NCI-H2107 (cell line): ENCODE results near the gene KERA.

Experiments
- DNase-seq: peaks from one replicate; lab custom pipeline; 2025; lab: John Stamatoyannopoulos, UW

KERA gene

DNA sequence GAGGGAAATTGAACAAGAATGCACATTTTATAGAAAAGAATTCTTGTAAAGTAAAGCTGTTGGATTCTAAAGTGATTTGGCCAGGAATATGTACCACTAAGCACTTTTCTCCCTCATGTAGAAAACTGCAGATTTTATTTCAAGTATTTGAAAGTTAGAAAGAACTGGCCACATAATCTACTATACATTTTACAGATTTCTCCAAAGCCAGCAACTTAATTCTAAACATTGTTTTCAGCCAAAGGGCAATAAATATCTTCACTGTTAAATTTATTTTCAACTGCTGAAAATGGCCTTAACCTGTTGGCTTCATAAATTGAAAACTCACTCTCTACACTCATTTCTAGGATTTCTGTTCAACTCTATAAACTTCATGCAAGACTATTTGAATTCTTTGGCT is 15.6 kb upstream of the KERA start:
- DNase-seq: no peak

DNA sequence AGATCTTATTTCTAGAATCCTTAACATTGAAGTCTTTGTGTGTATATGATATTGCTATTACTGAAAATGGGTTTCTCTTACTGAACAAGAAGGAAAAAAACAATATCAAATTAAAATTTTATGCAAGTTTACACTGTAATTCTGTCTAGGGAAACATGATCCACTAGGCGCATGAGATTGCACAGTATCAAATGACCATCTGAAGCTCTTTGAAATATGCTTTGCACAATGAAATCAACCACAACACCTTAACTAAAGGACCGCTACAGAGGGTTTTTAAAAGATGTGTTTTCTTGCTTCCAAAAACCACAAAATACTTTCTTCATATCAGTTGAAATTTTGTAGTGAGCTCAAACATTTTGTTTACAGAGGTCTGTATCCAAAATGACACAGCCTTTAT is 15.1 kb upstream of the KERA start:
- DNase-seq: no peak

DNA sequence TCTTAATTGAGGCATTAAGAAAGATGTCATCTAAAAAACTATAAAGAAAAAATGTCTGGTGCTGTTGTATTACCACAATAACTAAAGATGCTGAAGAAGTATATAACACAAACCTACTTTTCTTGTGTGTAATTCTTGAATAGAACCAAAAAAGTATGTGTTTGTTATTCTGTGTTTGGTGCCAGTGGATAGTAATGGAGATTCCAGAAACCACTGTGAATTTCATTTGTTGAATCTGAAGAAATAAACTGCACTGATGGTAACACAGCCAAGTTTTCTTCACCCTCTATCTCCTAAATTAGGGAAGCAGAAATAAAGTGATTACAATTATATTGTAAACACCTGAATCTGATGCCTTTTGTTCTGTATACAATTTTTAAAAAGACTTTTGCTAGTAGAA is 13.1 kb upstream of the KERA start:
- DNase-seq: no peak

DNA sequence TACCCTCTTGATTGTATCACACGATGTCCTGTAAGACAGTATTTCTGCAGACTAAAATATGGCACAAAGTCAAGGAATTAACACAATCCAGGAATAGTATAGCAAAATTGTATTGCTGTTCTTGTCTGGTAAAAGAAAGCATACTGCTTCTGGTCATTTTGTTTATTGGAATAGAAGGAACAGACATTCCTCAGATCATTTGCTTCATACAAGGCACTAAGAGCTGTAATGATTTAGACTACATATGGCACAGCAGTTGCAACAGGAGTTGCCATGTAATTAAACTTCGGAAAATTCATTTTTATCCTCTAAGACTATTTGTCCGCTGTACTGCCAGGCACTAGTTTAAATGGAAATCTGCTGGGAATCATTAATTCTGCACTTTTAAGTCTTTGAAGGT is 7.6 kb upstream of the KERA start:
- DNase-seq: no peak

DNA sequence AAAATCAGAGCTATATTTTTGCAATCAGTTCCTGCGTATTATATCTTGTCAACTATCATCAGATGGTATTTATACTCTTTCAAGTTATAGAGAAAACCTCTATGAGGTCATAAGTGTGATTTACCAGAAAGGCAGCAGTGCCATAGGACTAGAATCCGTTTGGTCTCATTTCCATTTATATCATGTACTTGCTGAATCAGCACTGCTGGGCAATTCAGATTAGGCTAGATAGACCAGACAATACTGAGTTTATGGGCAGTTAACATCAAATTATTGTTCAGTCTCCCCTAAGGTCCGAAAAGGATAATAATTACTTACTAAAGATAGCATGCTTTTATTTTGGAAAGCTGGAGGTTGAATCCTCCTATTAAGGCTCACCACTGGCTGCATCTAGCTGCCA is 6.8 kb upstream of the KERA start:
- no peak for DNase-seq

DNA sequence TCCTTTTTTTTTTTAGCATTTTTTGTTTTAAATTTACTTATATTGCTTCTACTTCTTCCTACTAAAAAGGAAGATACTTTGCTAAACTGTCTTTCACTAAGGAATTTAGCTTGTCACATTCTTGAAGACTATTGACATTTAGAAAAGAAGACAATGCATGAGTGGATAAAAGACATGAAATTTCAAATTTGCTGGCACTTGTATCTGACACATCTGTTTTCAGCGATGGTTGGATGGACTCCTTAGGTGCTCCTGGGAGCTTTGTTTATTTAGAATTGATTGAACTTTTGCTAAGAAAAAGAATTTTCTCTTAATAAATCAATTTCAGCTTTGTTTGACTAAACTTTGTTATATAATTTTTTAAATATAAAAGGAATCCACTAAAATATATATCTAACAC is 3.3 kb upstream of the KERA start:
- no peak for DNase-seq

DNA sequence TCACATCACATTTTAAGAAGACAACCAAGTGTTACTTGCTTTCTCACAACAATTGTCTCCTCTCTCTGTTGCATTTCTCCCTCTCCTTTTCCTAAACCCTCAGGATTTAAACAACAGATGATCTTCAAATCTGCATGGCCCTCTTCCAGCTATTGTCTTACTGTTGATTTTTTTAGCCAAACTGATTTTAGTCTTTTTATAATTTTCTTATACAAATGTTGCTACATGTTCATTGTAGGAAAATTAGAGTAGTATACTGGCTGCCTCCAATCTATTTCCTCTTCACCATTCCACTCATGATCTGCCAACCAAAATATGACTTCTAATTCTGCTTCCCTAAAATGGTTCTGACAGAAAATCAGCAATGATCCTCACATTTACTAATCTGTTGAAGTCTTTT is 1.4 kb upstream of the KERA start:
- no peak for DNase-seq

DNA sequence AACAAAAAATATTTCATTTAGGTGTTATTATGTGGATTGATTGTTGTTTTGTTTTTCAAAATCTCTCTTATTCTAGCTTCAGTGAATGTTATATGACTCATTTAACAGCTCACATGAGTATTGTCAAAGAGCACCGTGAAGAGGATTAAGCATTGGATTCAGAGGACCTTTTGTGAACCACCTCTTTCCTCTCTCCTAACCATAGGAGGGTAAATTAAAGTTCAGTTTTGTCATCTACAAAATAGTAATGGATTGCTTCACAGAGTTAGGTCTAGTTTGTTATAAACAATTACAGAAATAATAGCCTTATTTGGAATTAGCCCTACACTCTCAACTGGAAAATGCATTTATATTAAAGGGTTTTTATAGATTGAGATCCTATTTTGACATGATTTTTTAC is 962 bp upstream of the KERA start:
- no peak for DNase-seq

DNA sequence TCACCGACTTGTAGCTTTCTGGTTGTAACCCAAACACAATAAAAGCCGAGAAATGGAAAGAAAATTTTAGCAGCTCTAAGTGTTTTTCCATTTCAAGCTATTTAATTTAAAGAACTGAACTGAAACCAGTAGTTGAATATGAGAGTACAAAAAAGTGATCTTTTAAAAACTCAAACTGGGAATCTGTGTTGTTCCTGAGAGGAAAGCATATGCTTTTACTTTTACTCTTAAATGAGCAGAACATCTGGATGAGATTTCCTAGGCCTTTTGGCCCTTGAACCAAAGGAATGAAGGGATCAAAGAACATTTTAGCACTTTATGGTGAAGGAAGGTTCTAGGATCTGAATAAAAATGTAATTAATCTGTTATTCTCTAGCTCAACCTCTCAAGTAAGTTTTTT is 1.3 kb downstream of the KERA start:
- no peak for DNase-seq

DNA sequence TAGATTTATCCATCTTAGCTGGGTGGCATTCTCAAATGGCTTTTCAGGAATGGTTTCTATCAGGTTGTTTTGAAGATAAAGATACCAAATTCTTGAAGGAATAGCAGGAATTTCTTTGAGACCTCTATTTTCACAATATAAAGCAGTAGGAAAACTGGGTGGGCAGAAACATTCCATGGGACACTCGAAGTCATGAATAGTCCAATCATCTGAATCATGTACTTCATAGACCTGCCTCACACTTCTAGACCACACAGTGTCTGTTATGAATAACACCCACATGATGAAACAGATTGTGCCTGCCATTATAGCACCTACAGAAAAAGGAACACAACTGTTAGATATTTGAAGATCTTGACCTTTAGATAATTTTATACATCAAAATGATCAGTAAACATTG is 1.8 kb downstream of the KERA start:
- DNase-seq: no peak

DNA sequence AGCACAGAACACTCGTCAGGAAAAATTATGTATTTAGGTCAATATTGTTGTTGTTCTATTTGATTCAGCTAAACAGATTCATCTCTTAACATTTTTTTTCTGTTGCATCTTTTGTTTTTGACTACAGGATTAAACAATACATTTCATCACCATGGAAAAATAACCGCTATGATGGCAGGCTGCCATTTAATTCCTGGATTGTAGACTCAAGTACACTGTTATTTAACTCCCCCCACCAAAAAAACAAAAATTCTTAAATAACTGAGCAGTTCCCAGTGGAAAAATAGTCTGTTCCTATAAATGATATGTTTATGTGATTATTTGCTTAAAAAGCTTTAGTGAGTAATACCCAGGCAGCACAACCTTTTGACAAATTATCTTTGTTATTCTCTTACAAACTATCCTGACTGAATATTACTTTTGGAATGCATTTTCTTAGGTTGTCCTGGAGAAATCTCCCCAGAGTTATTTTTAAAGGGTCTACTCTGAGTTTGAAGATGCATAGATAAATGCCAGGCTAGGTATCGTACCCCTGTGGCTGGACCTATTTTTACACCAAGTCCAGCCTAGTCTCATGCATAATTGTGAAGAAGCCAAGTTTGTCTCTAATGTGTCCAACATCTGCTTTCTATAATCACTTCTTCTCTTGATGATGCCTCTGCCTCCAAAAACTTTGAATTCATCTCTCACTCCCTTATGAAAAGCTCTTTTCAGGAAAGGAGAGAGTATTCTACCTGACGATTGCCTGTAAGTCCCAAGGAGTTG is 3.7 kb downstream of the KERA start:
- no peak for DNase-seq

DNA sequence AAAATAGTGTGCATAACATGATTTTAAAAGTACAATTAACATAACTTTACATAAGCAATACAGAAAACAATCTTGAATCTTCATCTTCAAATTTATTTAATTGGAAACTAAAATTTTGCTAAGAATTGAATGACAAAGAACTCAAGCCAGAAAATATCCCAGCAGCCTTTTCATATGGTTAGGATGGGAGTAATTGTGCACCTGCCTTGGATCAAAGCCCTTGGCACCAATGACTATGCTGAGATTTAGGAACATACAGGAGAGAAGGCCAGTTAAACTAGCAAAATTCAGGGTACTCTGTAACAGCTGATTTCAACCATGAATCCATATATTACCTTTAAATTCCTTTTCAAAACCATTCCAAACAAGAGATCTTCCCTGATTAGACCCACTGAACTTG is 5.8 kb downstream of the KERA start:
- no peak for DNase-seq

DNA sequence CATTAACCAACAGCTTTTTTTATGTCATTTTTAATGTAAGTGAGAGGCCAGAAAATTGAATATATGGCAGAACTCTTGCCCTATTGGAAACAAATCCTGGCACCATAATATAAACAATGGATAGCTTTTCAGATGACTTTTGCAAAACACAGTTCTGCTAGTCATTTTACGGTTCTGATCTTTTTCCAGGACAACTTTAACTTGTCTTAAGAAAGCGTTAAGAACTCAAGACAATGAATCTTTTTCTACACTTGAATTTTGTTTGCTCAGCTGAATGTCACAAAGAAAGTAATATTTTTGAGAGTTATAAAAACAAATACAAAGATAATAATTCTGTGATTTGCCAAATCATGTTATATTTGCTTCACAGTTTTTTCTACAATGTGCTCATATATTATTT is 13.2 kb downstream of the KERA start:
- DNase-seq: no peak

DNA sequence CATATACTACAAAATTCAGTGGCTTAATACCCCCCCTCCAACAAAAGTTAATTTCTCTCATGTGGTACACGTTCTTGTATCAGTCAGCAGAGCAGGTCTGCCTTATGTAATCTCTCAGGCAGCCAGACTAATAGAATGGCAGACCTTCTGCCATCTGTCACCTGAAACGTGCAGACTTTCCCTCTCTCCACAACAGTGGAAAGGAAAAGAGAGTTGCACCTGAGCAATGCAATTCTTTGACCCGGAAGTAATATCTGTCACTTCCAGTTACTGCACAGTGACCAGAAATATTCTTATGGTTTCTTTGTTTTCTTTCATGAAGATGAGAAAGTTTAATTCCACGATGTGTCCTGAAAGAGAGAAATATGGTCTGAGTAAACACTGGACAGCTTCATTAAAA is 14.4 kb downstream of the KERA start:
- no peak for DNase-seq

DNA sequence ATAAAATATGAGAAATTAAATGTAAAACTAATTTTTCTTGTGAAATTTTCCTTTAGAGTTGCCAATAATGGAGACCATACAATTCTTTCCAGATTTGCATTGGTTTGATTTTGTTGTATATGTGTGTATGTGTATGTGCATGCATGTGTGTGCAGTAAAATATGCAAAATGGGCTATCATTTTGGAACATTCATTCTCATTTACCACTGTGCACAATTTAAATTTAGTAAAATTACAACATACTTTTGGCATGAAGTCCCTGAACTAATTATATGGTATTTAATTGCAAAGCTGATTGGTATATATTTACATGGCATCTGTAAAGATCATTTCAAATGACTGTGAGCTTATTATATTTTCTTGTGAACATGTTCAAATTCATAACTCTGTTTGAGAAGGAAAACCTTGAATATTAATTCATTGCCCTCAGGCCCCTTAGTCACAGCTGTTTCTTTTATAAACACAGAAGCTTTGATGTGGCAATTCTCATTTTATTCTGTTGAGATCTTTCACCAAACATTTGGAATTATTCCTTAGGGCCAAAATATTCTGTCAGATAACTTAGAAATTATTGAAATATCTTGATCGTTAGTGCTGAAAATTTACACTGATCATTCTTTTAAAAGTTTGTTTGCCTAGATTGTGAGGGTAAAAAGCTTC is 17.6 kb downstream of the KERA start:
- no peak for DNase-seq

DNA sequence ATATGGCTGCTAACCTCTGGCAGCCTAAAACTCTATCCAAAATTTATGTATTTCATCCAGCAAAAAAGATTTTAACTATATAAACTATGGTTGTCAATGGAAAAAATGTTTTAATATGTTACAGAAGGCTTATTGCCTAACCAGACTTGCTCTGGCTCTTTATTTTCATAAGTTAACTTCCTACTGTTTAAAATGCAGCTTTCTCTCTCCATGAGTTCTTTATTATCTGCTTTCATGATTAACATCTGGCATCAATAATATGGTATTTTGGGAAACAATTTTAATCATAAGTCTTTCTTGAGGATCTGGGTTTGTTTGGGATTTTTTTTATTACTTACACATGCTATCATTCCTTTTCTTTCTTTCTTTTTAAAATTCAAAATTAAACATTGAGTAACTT is 20.5 kb downstream of the KERA start:
- DNase-seq: no peak

DNA sequence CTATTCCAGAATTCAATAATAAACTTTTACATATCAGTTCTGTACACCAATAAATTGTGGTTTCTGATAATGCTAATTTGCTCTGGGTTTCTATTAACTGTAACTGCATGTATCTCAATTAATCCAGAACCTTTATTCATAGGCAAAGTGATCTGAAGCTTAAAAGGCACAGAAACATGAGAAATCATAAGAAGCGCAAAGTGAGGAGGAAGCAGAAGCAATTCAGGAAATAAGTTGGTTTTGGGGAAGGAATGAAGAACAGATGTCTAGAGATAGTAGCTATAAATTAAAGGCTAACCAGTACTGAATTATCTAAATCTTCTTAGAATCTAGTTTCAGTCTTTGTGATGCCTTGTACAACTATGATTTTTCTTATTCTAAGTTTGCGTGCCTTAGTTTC is 24.6 kb downstream of the KERA start:
- no peak for DNase-seq

DNA sequence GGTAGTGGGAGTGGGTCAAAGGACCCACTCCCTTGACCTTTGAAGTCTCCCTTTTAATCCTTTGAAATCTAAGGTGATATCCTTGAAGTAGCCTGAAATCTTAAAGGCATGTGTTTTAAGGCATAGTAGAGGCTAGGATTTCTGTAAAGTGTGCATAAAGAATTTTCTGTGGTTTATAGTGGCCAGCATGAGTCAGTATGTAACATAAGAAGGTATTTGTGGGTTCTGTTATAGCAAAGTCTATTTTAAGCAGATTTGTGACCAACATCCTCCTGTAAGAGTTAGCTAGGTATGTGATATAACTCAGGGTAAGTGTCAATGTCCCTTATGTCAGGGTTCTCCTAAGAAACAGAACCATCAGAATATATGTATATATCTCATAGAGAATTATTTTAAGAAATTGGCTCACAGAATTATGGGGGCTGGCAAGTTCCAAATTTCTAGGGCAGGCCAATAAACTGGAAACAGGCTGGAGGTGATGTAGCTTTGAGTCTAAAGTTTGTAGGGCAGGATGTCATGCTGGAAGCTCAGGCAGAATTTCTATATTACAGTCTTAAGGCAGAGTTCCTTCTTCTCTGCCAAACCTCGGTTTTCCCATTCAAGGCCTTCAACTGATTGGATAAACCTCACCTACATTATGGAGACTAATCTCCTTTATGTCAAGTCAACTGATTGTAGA is 34.4 kb downstream of the KERA start:
- DNase-seq: no peak

DNA sequence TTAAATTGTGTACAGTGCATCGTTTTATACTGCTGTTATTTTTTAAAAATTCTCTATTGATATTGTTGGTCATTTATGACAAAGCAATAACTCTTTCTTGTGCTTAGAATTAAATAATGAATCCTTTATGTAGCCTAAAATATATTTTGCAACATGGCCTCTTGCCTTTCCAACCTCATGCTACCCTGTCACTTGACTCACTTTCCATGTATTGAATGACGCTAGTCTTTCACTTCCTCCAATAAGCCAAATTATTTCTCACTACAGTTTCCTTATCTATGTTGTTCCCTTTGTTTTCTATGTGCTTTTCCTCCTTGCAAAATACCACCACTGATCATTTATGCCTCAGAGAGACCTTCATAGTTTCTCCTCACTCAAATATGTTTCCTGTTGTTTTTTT is 36.7 kb downstream of the KERA start:
- no peak for DNase-seq

DNA sequence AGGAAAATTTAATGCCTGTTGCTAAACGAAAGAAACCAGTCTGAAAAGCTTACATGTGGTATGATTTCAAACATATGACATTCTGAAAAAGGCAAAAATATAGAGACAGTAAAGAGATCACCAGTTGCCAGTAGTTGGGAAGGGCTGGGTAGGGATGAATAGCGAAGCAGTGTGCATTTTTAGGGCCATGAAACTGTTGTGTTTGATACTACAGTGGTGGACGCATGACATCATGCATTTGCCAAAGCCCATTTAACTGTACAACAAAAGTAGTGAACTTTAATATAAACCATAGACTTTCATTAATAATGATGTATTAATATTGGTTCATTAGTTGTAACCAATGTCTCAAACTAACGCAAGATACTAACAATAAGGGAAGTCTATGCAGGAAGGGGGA is 38.4 kb downstream of the KERA start:
- no peak for DNase-seq

DNA sequence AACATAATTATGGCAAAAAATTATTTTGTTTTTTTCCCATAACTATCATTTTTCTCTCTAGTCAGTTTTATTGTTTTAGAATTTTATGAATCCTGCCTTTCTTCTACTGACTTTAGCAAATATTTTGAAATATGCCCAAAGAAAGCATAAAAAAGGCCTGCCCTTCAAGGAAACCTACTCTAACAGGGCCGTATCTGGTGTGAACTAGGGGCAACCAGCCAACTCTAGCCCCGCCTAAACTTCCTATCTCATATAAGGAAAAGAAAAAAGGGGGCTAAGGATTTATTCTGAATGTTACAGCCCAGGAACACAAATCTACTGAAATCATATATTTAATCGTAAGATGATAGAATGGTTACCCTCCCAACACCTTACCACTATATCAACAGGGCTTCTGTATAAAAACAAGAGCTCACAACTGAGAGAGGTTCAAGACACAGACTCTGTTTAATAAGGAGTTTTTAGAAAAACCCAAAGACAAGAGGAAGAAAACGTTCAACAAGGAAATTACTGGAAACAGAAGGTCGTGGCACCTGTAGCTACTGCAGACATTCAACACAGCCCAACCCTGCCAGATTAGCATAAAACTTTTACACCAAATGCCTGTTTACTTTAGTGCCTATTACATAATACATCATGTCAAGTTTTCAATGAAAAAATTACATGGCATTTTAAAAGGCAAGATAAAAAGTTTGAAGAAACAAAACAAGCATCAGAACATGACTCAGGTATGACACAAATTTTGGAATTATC is 40.1 kb downstream of the KERA start:
- DNase-seq: no peak

DNA sequence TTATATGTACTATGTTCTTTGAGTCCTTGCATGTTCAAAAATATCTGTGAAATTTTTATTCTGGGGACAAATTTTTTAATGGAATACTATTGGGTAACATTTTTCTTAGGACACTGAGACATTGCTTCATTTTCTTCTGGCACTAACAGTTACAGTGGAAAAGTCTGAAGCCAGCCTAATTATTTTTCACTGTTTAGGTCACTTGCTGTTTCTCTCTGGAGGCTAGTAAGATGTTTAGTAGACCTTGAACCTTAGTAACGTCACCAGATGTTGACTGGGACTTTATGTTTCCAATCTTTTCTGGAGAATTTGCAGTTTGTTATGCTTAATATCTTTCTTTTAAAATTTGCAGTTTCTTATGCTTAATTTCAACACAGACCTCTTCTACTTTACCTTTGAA is 40.8 kb downstream of the KERA start:
- DNase-seq: no peak
